Activated CD4-positive, alpha-beta T cell treated with anti-CD3 and anti-CD28 coated beads, Interleukin-2, amount 50 U/mL, for 16 hours (primary cell): ENCODE data around the gene OR2S2.
"Not testable (repeated sequence)": the region's sequence is repeated elsewhere in the genome, so short reads cannot be mapped to it uniquely, and the experiment has no call there.

Source experiments
- DNase-seq: peaks from one replicate; pipeline ENCODE4 v3.0.0-alpha.2; 2020

Gene OR2S2

DNA sequence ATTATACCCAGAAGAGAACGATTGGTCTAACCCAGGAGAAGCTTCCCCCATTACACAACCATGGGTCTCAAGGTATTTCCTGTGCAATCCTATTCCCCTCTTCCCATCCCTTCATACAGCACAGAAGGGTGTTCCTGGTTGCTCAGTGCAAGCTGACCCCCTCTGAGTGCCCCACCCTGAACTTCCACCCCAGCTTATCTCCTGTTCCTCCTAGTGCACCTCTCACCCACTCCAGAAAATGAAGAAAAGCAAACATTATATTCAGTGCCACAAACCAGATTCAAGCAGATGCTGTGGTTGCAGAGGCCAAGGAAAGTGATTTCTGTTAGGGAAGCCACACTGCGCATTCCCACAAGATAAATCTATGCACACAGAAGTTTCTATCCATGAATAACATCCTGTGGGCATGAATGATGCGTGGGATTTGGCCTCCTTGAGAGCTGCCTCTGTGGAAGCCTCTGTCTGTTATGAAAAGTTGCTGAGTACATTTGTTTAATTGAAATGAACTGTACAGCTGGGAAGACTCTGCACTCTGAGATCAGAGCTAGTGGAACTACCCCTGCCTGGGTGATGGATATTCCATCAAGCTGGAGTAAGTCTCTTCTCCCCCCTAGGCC, 2.2 kb upstream of the OR2S2 start:
- DNase-seq = no peak

DNA sequence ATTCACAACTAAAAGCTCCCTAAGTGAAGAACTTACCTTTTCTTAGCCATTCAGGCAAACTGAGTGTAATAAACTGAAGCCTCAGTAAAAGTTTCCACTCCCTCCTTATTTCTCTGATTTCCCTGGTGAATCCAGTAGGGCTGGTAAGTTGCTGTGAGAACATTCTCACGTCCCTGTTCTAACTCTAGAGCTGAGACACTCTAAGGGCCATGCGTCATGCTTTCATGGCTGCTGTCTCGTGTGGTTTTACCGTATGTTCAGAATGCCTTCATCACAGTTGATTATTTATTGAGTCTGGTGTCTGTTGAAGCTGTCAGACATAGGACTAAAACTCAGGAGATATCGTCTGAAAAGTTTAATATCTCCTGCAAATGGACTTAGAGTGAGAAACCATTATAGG, 1.3 kb downstream of the OR2S2 start:
- DNase-seq = no peak

DNA sequence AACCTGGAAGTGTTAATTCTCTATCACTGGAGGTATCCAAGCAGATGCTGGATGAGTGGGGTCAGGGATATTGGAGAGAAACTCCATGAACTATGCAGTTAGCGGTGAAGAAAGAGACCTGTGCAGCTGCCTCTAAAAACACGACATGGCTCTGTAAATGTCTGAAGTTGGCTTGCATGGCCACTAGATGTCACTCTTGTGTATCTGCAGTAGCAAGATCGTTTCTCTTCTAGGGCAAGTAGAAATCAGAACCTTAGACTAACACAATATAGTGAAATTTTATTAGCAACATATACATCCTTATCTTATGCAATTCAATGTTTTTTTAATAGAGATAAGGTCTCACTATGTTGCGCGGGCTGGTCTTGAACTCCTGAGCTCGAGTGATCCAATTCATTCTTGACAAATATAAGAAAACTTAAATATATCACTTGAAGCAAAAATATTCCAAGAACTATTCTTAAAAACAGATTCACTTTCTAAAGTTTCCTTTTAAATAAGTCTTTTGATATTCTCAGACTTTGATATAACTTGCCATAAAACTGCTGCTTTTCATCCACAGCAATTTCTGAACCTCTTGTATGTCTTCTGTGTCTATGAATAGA, 2.9 kb downstream of the OR2S2 start:
- DNase-seq = peak; percentile 63

DNA sequence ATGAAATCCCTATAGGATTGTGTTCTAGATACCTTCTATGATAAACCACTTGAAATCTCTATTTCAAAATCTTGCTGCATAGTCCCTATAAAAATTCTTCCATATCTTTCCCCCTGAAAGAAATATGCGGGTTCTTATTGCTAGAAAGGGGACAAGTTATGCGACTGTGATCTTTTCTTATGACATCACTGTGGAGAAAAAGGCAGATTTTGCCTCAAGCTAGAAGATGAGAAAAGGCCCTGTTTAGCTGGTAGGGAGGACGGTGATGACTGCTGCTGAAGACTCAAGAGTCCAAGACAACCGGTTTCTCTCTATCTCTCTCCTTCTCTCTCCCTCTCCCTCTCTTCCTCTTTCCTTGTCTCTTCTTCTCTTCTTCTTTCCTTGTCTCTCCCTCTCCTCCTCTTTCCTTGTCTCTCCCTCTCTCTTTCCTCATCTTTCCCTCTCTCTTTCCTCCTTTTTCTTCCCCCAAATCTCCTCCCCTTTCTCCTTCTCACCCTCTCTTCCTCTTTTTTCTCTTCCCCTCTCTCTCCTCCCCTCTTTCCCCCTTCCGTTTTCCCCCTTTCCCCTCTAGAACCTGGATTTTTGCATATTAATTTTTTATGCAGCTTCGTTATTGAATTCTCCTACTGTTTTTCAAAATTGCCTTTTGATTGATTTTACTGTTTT, 5.3 kb downstream of the OR2S2 start:
- DNase-seq = no peak

DNA sequence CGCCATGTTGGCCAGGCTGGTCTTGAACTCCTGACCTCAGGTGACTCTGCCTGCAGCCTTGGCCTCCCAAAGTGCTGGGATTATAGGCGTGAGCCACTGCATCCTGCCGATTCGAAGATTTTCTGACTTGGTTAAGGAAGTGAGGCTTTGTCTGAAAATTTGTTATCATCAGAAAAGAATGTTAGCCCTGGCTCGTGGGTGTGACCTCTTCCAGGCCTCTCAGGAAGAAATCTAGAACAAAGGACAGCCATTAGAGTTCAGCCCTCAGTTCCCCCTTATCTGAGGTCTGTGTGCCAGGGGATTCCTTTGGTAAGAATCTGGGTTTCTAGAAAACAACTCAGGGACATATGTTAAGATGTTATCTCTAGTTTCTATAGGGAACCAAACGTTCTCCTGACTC, 6.2 kb downstream of the OR2S2 start:
- DNase-seq = no peak

DNA sequence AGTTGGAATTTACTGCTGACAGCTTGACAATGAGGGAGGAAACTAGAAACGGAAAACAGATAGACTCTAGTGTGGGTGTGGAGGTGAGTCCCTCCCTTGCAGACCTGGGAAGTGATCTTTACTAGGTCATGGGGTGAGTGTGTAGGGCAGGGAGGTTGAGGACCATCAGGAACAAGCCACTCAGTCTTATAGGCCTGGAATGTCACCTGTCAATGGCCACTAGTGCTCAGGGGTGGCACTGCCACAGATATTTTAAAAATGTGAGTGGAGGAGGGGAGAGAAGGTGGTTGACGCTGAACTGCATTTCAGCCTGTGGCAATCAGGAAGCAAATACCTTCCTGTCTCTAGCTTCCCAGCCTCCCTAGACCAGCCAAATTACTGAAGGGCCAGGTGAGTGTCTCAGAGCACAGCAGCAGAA, 9.0 kb downstream of the OR2S2 start:
- no peak for DNase-seq

DNA sequence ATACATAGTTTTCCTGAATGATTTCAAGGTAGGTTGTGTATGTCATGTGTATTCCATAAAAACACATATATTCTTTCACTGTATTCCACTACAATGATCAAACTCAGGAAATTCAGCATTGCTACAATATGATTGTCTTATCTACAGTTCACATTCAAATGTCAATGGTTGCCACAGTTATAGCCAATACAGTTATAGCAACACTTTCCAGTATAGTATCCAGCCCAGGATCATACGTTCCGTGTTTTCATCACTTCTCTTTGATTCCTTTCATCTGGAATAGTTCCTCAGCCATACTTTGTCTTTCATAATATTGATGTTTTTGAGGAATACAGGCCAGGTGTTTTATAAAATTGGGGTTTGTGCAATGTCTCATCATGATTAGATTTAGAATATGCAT, 9.5 kb downstream of the OR2S2 start:
- DNase-seq = no peak

DNA sequence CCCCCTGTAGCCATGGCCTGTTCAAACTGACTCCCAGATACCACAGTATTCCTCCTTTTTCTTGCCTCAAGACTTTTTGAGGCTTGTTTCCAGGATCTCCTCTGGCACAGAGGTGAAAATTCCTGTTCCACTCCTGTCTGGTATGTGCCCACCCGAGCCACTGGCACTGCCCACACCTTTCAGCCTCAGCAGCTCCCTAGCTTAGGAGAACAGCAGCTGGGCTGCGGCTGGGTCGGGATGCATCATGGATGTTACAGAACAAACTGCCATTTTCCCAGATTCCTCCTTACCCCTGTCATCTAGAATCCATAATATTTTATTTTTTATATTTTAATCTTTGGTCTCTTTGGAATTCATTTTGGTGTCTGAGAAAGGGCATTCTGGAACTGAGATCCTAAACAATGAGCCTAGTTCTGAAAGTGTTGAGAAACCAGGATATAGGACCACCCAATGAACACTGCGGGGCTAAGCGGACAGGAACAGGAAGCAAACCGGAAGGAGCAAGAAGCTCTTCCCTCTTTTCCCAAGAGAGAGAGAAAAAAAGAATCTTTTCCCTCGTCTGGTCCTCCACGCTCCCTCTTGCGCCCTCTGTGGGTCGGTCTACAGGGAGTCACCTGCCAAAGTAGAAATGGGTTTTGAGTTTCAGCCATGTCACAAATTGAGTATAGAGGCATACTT, 12.5 kb downstream of the OR2S2 start:
- DNase-seq = peak; percentile 50

DNA sequence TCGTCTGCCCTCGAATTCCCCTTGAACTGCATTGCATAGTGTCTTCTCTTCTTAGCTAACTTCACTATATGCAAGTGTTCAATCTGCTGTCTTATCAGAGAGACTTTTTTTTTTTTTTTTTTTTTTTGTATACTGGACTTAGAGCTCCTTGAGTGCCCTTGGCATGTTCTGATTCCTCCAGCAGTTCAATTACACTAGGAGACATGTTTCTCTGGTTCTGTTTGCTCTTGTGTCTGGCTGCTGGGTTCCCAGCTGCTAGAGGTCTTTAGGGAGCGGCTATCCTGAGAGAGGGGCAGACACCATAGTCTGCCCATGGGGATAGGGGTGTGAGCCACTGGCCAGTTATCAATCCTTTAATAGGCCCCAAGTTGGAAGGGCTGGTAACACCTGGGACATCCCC, 13.1 kb downstream of the OR2S2 start:
- no peak for DNase-seq

DNA sequence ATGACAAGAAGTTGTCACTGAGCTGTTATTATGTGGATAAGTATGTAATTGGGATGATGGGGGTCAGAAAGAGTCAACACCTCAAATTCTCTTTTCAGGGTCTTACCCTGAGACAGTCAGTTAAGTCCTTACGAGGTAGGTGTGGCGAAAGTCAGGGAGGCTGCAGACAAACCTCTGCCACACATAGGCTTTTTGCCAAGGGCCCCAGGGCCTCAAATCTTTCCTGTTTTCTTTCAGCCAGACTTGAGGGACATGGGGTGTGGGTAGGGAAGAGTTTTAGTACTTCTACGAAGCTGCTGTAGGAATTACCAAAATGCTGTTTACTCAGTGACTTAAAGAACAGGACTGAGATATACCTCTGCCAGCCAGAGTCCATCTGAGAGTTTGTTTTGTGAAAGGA, 13.8 kb downstream of the OR2S2 start:
- DNase-seq = no peak

DNA sequence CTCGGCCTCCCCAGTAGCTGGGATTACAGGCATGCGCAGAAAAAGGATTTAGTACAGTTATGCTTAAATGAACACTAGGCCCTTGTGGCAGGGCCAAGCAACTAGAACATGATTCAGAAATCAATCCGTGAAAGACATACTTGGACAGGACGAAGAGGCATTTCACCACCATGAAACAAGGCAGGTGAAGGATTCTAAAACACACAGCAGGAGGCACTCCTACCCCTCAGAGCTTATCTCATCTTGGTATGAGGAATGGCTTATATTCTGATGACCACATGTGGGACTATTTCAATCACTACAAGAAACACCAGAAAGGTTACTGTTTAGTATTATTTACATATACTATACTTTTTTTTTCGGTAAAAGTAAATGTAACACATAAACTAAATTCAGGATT, 15.7 kb downstream of the OR2S2 start:
- no peak for DNase-seq

DNA sequence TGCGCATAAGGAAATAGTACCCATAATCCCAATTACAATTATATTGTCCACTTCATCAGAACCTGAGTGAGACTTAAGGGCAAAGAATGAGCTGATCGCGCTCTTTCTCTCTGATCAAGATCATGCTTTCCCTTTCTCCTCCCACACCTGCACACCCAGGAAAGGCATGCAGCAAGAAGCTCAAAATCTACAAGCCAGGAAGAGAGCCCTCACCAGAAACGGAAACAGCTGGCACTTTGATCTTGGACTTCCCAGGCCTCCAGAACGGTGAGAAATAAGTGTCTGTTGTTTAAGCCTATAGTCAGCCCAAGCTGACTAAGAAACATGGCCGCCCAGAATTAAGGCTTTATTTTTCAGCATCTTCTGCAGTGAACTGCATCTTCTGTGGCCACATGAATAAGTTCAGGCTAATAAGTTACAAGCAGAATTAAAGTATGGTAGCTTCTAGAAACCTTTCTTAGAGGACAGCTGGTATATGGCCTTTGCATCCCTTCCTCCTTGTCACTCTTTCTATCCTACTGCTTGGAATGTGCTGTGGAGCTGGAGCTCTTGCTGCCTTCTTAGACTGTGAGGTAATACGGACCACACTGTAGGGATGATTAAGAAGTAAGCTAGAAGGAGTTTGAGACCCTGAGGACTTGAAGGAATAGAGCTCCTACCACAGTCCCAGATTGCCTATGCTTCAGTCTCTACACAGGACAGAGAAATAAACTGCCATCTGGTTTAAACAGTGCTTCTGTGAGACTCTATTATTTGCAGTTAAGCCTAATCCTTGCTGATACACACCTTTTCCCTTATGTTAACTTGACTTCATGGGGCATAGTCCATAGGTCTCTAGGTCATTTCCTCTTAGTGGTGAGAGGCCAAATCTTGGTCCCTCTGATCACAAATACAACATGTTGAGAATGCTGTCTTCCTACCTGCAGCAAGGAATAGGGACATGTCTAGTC, 17.2 kb downstream of the OR2S2 start:
- peak; percentile 46 for DNase-seq

DNA sequence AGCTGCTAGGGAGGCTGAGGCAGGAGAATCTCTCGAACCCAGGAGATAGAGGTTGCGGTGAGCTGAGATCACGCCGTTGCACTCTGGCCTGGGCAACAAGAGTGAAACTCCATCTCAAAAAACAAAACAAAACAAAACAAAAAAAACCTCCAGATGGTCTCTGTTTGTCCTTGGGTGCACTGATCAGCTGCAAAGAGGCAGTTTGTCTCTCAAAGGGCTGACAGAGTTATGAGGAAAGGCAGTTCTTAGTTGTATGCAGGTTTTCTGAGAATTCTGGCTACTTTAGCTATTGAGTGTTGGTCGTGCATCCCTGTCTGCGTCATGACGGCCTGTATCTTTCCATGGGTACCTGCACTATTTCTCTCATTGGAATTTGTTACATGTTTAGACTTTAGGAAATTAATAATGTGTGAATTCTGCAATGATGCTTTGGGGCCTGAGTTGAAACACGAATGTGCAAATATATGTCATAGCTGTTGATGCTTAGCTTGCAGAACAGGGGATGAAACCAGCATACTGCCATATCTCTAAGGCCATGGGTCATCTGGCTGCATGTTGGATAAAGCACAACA, 18.2 kb downstream of the OR2S2 start:
- no peak for DNase-seq

DNA sequence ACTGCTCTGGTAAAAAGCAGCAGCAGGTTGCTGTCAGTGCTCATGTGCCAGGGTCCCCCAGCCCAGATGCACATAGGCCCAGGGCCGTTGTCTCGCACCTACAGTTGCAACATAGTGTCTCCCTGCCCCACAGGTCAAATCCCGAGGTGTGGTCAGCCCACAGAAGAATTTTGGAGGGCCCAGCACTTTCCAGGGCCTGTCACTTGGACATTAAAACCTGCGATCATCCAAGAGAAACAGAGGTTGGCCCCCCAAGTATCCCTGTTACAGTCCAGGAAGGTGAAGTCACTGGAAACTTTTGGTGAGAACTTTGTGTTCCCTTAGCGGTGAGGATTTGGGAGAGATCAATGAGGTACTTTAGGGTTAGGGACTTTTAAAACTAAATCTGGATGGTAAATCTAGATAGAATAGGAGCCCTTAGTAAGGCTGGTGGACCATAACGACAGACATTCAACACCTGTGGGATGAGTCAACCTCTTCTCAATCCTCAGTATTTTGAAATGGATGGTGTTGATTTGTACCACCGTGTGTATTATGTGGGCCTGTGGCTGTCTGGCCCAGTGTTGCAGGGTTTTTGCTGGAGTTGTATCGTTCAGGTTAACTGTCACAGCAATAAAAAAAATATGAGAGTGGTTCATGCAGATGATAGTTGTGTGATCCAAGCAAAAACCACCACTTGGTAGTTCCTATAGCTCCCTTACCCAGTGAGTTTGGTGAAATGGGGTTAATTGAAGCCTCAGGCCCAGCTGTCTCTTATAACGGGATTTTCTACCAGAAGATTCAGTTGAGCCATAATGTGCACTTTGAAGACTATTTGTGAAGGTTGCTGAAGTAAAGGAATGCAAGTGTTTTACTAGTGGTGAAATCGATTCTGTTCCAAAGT, 19.2 kb downstream of the OR2S2 start:
- no peak for DNase-seq

DNA sequence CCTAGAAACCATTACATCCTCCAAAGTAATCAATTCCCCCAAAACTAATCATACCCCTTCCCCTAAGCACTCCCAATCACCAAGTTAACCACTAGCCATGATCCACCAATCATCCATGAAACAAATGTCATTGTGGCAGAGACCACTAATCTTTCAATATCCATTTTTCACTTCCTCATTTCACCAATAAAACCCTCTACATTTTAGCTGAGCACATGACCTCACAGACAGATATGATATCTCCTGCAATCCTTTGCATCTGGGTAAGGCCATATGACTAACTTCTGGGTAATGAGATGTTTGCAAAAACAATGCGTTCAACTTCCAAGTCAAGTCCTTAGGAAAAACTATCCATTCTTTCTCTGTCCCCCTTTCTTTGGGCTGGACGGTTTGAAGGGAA, 20.7 kb downstream of the OR2S2 start:
- DNase-seq = no peak

DNA sequence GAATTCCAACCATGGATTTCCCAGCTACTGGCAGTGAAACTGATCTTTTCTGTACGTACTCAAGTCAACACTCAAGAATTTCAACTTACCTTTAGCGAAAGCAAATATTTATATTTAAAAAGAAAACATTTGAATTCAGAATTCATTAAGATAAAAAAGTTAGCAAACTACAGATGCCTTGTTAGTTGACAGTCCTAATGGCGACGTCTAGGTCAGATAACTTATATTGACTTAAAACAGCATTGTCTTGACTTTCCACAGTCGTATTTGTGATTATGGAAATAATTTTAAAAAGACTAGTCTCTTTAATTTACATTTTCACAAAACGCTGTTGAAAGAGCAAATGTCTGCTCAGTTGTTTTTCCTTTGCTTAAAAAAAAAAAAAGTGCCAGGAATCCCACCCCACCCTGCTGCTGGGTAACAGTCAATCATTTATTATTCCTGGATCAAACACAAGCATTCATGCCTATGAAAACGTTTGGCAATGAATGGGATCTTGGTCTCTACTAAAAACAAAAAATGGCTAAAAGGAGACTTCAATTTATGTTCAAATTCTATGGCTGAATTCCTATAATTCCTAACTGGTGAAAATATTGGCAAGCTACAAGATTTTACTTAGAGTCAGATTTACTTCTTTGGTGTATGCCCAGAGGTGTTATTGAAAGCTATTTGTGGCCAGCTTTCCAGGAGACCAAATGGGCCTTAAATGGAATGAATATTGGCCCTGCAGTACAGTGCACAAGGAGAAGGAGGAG, 22.0 kb downstream of the OR2S2 start:
- no peak for DNase-seq

DNA sequence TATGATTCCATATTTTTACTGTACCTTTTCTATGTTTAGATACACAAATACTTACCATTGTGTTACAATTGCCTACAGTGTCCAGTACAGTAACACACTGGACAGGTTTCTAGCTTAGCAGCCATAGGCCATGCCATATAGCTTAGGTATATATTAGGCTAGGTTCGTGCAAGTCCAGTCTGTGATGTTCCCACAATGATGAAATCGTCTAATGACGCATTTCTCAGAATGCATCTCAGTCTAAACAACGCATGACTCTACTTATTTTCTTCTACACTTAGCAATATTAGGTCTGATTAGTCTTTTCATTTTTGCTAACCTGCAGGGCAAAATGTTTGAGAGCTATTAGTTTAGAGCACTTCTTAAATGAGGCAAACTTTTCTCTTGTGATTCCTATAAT, 22.7 kb downstream of the OR2S2 start:
- DNase-seq = no peak

DNA sequence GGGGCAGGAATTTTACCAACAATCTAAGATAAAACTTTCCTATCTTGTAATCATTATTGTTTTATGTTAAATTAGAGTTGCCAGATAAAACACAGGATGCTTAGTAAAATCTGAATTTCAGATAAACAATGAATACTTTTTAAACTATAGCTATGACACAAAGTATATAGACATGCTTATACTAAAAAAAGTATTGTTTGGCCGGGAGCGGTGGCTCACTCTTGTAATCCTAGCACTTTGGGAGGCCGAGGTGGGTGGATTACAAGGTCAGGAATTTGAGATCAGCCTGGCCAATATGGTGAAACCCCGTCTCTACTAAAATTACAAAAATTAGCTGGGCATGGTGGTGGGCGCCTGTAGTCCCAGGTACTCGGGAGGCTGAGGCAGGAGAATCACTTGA, 23.9 kb downstream of the OR2S2 start:
- DNase-seq = not testable (repeated sequence)

DNA sequence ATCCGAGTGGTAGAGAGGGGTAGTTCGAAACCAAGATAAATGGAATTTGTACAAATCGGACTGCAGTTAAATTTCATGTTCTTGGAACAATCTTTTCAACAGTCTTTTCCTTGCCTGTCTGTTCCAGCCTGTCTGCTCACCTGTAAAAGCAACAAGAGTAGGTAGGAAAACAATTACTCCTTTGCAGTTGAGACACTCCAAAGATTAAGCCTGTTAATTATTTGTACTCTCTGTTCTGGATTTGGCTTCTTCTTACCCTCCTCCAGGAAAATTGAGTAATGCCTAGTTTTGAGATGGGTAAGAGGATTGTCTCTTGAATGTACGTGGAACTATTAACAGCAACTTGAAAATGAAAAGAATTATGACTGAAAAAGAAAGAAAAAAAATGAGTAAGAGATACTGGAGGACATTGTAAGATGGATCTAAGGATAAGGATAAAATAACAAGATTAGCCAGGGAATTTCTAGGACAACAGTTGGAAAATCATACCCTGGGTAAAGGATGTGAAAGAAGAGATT, 24.3 kb downstream of the OR2S2 start:
- DNase-seq = peak; percentile 18

DNA sequence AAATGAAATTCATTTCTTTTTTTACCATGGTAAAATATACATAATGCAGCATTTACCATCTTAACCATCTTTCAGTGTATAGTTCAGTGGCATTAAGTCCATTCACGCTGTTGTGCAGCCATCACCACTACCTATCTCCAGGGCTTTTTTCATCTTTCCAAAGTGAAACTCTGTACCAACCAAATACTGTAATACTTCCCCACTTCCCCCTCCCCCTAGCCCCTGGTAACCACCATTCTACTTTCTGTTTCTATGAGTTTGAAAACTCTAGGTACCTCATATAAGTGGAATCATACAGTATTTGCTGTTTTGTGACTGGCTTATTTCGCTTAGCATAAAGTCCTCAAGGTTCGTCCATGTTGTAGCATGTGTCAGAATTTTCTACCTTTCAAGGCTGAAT, 25.2 kb downstream of the OR2S2 start:
- peak; percentile 23 for DNase-seq
